ENCODE data around the gene CSNK1G3. TPM values are rescaled to one million over a fixed set of nuclear protein-coding genes. Genes with fewer than 3 reads are reported as not detected.

The CSNK1G3 gene
- total RNA-seq, 1 donor = 91.2 TPM

DNA sequence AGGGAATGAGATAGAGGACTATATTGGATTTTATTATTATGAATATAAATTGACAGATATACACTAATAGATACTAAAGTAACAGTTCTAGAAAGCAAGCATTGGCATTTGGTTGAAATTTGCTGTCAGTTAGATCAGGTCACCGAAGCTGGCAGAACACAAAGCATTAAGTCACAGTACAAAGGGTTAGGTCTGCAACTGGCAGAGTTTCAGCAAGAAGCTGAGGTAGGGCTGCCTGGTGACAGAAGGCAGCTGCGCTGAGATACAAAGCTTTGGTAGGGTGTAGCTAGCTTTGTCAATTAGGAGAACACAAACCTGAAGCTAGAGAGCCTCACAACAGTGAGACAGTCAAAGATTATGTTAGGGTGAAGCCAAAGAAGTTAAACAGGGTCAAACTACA lies 6.3 kb upstream of the CSNK1G3 start:
- no peak overlapping the region for H3K4me3 ChIP-seq (ENCODE audit: insufficient read depth, low read length)
- no peaks in the 10 kb centered on the region for H3K9me3 ChIP-seq (ENCODE audit: low read depth, low read length)
- DNase-seq (ENCODE audit: insufficient read length, low spot score, missing footprints) = no peak
- peaks cover 4% of the 10 kb centered on the region for H3K27me3 ChIP-seq (ENCODE audit: insufficient read depth, low read length)
- H3K4me2 ChIP-seq (ENCODE audit: insufficient read depth, low read length) = no peak overlapping the region
- H2AFZ ChIP-seq (ENCODE audit: low read length) = no peak overlapping the region
- no peaks in the 10 kb centered on the region for H4K20me1 ChIP-seq (ENCODE audit: insufficient read depth, low read length)
- H3K4me1 ChIP-seq (ENCODE audit: insufficient read depth, low read length) = peaks cover under 1% of the 10 kb centered on the region
- no peaks in the 10 kb centered on the region for H3K79me2 ChIP-seq (ENCODE audit: insufficient read depth, low read length)
- no peaks in the 10 kb centered on the region for H3K36me3 ChIP-seq (ENCODE audit: insufficient read depth, low read length)
- TF ChIP-seq, protein P1, sequence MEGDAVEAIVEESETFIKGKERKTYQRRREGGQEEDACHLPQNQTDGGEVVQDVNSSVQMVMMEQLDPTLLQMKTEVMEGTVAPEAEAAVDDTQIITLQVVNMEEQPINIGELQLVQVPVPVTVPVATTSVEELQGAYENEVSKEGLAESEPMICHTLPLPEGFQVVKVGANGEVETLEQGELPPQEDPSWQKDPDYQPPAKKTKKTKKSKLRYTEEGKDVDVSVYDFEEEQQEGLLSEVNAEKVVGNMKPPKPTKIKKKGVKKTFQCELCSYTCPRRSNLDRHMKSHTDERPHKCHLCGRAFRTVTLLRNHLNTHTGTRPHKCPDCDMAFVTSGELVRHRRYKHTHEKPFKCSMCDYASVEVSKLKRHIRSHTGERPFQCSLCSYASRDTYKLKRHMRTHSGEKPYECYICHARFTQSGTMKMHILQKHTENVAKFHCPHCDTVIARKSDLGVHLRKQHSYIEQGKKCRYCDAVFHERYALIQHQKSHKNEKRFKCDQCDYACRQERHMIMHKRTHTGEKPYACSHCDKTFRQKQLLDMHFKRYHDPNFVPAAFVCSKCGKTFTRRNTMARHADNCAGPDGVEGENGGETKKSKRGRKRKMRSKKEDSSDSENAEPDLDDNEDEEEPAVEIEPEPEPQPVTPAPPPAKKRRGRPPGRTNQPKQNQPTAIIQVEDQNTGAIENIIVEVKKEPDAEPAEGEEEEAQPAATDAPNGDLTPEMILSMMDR (IDR thresholded peaks at IDR 0.05; ENCODE audit: extremely low read depth, low read depth, low read length) = no peak
- H3K27ac ChIP-seq (ENCODE audit: low read depth, low read length) = no peak overlapping the region

DNA sequence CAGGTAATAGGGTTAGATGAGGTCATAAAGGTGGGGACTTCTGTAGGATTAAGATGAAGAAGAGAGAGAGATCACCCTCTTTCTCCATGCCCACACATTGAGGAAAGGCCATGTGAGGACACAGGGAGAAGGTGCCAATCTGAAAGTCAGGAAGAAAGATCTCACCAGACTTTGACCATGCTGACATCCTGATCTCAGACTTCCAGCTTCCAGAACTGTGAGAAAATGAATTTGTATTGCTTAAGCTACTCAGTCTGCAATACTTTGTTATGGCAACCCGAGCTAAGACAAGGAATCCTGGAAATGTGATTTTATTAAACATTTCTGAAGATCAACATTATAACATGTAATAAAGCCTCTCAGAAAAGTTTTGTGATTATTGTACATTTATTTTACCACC lies 3.5 kb upstream of the CSNK1G3 start:
- H3K27me3 ChIP-seq (ENCODE audit: insufficient read depth, low read length) = peaks cover 4% of the 10 kb centered on the region
- H3K36me3 ChIP-seq (ENCODE audit: insufficient read depth, low read length) = no peaks in the 10 kb centered on the region
- no peaks in the 10 kb centered on the region for H4K20me1 ChIP-seq (ENCODE audit: insufficient read depth, low read length)
- no peaks in the 10 kb centered on the region for H3K9me3 ChIP-seq (ENCODE audit: low read depth, low read length)
- peaks cover 7% of the 10 kb centered on the region for H3K79me2 ChIP-seq (ENCODE audit: insufficient read depth, low read length)
- no peak for DNase-seq (ENCODE audit: insufficient read length, low spot score, missing footprints)
- TF ChIP-seq, protein P1 (IDR thresholded peaks at IDR 0.05; ENCODE audit: extremely low read depth, low read depth, low read length) = no peak
- no peak overlapping the region for H3K27ac ChIP-seq (ENCODE audit: low read depth, low read length)
- H3K4me1 ChIP-seq (ENCODE audit: insufficient read depth, low read length) = peaks cover 11% of the 10 kb centered on the region
- H3K4me3 ChIP-seq (ENCODE audit: insufficient read depth, low read length) = no peak overlapping the region
- no peak overlapping the region for H3K4me2 ChIP-seq (ENCODE audit: insufficient read depth, low read length)
- no peak overlapping the region for H2AFZ ChIP-seq (ENCODE audit: low read length)

DNA sequence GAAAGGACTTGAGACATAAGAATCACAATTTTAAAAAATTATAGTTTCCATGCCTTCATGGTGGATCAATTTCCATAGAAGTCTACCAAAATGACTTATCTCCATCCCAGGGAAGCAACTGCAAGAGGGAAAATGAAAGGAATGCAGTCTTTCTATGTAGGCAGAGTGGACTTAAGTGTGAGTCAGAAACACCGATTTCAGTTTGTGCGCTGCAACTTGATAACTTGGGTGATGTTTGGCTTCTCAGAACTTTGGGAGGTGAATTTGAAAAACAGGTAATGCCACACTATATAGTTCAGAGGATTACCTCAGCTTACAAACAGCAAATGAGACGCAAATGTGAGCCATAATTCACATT lies 708 bp upstream of the CSNK1G3 start:
- TF ChIP-seq, protein P1 (IDR thresholded peaks at IDR 0.05; ENCODE audit: extremely low read depth, low read depth, low read length) = no peak
- Histone ChIP-seq H3K4me1 (ENCODE audit: insufficient read depth, low read length) (peaks cover 18% of the 10 kb centered on the region), H2AFZ (ENCODE audit: low read length) (peak overlapping the region; percentile 93), H3K27ac (ENCODE audit: low read depth, low read length) (peak overlapping the region; percentile 94), H3K36me3 (ENCODE audit: insufficient read depth, low read length) (no peaks in the 10 kb centered on the region), H3K79me2 (ENCODE audit: insufficient read depth, low read length) (peaks cover 35% of the 10 kb centered on the region), H3K4me2 (ENCODE audit: insufficient read depth, low read length) (peak overlapping the region; percentile 80), H3K9me3 (ENCODE audit: low read depth, low read length) (no peaks in the 10 kb centered on the region), H3K27me3 (ENCODE audit: insufficient read depth, low read length) (no peaks in the 10 kb centered on the region), H3K4me3 (ENCODE audit: insufficient read depth, low read length) (peak overlapping the region; percentile 78), H4K20me1 (ENCODE audit: insufficient read depth, low read length) (peaks cover 18% of the 10 kb centered on the region)
- peak; percentile 72 for DNase-seq (ENCODE audit: insufficient read length, low spot score, missing footprints)

DNA sequence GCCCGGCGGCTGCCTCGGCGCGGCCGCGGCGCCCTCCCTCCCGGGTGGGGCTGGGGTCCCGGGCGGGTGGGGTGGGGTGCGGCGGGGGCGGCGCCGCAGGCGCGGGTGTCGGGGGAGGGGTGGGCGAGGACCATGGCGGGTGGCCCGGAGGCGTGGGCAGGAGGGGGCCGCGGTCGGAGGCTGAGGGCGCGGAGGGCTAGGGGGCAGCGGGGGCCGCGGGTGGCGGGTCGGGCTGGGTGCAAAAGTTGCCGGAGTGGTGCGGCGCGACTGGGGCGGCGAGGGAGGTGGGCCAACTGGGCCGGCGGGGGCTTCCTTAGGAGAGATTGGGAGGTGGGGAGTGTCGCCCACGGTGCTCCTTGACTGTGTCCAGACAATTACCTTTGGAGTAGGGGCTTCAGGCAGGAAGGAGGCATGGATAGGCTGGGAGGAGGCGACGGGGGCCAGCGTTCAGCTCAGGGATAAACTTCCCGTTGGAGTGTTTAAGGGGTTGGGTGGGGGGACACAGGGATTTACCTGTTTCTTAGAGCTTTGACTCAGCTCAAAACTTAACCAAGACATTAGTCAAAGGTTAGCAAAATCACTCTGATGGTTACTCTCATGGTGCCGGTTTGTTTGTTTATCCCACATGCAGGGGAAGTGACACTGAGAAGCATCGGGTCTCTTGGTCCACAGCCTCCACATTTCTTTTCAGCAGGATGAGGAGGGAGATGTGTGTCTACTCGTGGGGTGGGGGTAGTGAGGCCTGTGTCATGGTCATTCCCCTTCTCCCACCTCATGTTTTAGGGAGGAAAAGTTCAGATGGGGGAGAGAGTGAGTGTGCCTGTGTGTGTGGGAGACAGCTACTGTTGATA lies 859 bp downstream of the CSNK1G3 start:
- Histone ChIP-seq H3K4me2 (ENCODE audit: insufficient read depth, low read length) (peak overlapping the region; percentile 94), H3K4me3 (ENCODE audit: insufficient read depth, low read length) (peak overlapping the region; percentile 78), H3K27ac (ENCODE audit: low read depth, low read length) (peak overlapping the region; percentile 94), H3K79me2 (ENCODE audit: insufficient read depth, low read length) (peaks cover 50% of the 10 kb centered on the region), H3K27me3 (ENCODE audit: insufficient read depth, low read length) (no peaks in the 10 kb centered on the region), H3K36me3 (ENCODE audit: insufficient read depth, low read length) (no peaks in the 10 kb centered on the region), H2AFZ (ENCODE audit: low read length) (peak overlapping the region; percentile 47), H3K4me1 (ENCODE audit: insufficient read depth, low read length) (peaks cover 18% of the 10 kb centered on the region), H3K9me3 (ENCODE audit: low read depth, low read length) (no peaks in the 10 kb centered on the region), H4K20me1 (ENCODE audit: insufficient read depth, low read length) (peaks cover 20% of the 10 kb centered on the region)
- TF ChIP-seq, protein P1 (IDR thresholded peaks at IDR 0.05; ENCODE audit: extremely low read depth, low read depth, low read length) = no peak
- peak; percentile 89 for DNase-seq (ENCODE audit: insufficient read length, low spot score, missing footprints)
